Effector memory CD4-positive, alpha-beta T cell (primary cell): ENCODE data around the gene FOXC1.

ENCODE experiments used
- DNase-seq, 3 donors: peaks; one replicate each; pipeline ENCODE4 v3.0.0-alpha.2; 2020
- H3K27ac ChIP-seq: 2 replicates; pipeline ENCODE4 v1.7.0; 2013; ENCODE audit warnings: mild to moderate bottlenecking, low read length, moderate library complexity; ENCODE audit not compliant: insufficient read depth, poor library complexity, severe bottlenecking
- H3K27me3 ChIP-seq: replicated peaks from 2 replicates; pipeline ENCODE4 v1.7.0; 2013; ENCODE audit warnings: mild to moderate bottlenecking, low read length; ENCODE audit not compliant: insufficient read depth, control insufficient read depth, poor library complexity, severe bottlenecking
- H3K36me3 ChIP-seq: 2 replicates; pipeline ENCODE4 v1.7.0; 2013; ENCODE audit warnings: mild to moderate bottlenecking, low read length, moderate library complexity; ENCODE audit not compliant: control insufficient read depth, insufficient read depth
- H3K4me1 ChIP-seq: 2 replicates; pipeline ENCODE4 v1.7.0; 2013; ENCODE audit warnings: low read length, mild to moderate bottlenecking; ENCODE audit not compliant: control insufficient read depth, insufficient read depth, poor library complexity, severe bottlenecking
- H3K4me3 ChIP-seq: 2 replicates; pipeline ENCODE4 v1.7.0; 2013; ENCODE audit warnings: low read length, low read depth, mild to moderate bottlenecking; ENCODE audit not compliant: insufficient read depth, poor library complexity, severe bottlenecking
- H3K9me3 ChIP-seq: 2 replicates; pipeline ENCODE4 v1.7.0; 2013; ENCODE audit warnings: mild to moderate bottlenecking, low read length, moderate library complexity; ENCODE audit not compliant: control insufficient read depth

The FOXC1 gene

DNA sequence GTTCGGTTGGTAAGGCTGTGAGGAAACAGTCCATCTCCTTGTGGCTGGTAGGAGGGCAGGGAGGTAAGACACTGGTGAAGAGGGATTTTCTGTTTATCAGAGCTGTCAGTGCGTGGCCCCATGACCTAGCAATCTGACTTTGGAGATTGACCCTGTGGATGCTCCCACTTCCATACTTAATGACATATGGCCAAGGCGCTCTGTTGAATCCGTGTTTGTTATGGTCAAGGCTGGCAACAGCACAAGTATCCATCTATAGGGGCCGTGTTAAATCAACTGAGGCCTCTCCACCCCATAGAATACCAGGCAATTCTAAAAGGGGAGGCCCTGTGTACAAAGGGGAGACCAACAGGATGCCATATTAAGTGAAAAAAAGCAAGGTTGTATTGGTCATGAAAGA, 25.6 kb upstream of the FOXC1 start:
- Histone ChIP-seq H3K36me3 (no peaks in the 10 kb centered on the region), H3K4me3 (no peak overlapping the region), H3K9me3 (no peaks in the 10 kb centered on the region), H3K27ac (no peak overlapping the region), H3K4me1 (no peaks in the 10 kb centered on the region), H3K27me3 (no peaks in the 10 kb centered on the region)
- no peak for DNase-seq

DNA sequence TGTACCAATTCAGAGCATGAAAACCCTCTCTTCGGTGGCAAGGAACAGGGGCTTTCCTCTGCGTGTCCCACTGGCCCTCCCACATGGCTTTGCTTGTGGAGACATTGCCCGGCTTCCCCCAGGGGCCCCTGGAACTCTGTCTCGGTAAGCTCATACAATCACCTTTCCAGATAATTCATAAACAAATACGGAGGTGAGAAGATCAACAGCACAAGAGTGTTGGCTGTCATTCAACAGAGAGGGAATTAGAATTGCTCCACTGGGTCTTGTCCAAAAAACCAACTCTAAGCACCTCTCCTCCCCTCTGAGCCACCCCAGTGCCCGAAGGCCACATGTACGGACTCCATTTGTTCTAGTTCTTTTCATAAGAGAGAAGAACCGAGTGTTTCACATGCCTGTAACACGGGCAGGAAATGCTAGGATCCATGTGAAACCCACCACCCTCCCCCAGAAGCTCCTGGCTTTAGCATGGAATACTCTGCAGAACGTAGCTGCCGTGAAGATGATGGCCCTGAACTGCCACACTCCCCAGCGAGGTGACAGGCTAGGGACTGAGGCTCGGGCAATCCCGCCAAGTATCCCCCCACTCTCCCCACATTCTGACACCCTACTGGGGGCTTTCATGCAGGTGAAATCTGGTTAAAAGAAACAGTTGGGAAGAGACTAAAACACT, 24.6 kb upstream of the FOXC1 start:
- DNase-seq, result no peak
- Histone ChIP-seq H3K4me3 (no peak overlapping the region), H3K27ac (no peak overlapping the region), H3K27me3 (no peaks in the 10 kb centered on the region), H3K4me1 (no peaks in the 10 kb centered on the region), H3K36me3 (no peaks in the 10 kb centered on the region), H3K9me3 (no peaks in the 10 kb centered on the region)

DNA sequence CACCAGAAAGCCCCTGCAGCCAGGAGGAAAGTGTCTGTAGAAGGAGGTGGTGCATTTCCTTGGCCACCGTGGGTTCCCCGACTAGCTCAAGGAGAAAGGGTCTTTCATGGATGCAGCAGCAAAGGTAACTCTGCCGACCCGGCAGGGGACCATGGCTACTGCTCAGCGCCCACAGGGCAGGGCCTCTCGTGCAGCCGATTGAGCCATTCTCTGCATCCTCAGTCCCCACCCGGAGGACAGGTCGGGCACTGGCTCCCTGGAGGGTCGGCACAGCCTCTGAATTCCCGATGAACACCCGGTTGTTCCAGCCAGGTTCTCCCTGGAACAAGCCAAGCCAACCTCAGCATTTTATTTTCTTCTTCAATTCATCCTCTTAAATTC, 24.1 kb upstream of the FOXC1 start:
- no peaks in the 10 kb centered on the region for H3K36me3 ChIP-seq
- H3K4me1 ChIP-seq, result no peaks in the 10 kb centered on the region
- H3K4me3 ChIP-seq, result no peak overlapping the region
- no peaks in the 10 kb centered on the region for H3K9me3 ChIP-seq
- no peaks in the 10 kb centered on the region for H3K27me3 ChIP-seq
- H3K27ac ChIP-seq, result no peak overlapping the region
- no peak for DNase-seq

DNA sequence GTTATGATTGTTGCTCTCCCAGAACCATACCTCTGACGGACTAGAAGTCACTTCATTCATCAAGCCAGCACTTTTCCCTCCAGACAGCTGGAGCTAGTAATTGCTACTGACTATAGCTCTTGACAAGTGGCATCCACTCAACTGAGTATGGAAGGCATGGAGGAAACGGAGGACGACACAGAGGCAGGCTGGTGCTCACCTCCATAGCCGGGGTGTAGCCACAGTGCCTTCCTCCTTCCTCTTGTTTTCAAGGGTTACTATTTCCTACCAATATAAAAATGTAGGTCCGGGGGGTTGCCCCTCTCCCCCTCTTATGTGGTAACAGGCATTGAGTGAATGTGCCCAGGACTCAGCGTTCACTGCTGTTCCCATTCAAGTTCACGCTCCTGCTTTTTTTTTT, 23.5 kb upstream of the FOXC1 start:
- Histone ChIP-seq H3K4me1 (no peaks in the 10 kb centered on the region), H3K4me3 (no peak overlapping the region), H3K9me3 (no peaks in the 10 kb centered on the region), H3K36me3 (no peaks in the 10 kb centered on the region), H3K27me3 (no peaks in the 10 kb centered on the region), H3K27ac (no peak overlapping the region)
- DNase-seq, result no peak

DNA sequence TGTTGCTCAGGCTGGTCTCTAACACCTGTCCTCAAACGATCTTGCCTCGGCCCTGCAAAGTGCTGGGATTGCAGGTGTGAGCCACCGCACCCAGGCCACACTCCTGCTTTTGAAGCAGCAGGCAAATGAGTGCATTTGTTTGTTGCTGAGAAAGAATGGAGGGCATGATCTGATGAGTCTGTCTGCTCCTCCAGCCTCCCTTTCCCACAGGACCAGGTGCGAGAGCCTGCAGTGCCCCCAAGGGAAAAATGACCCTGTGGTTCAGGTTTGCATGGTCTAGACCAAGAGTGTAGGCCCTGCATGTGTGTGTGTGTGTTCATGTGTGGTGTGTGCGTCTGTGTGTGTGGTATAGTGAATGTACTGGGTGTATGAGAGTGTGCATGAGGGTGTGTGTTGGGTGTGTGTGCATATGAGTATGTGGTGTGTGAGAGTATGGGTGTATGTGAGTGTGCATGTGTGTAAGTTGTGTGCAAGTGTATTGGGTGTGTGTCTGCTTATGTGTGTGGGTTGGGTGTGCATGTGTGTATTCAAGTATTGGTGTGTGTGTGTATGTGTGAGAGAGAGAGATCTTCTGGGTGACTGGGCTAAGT, 22.8 kb upstream of the FOXC1 start:
- Histone ChIP-seq H3K27me3 (no peaks in the 10 kb centered on the region), H3K27ac (no peak overlapping the region), H3K36me3 (no peaks in the 10 kb centered on the region), H3K4me3 (no peak overlapping the region), H3K9me3 (no peaks in the 10 kb centered on the region), H3K4me1 (no peaks in the 10 kb centered on the region)
- no peak for DNase-seq

DNA sequence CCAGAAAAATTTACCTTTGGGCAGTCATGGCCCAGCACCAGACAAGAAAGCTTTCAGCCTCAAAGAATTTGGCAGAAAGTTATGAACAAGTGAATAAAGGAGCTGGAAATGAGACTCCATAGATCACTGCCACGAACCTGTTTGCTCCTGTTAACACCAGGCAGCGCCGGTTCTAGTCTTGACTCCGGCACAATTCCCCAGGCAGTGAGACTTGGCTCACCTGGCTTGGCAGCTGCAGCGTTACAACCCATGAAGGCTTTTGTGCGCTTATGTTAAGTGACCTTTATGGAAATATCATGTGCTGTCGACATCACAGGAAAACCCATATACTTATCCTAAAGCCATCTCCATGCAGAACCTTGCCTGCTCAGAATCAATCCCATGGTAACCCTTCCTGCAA, 22.2 kb upstream of the FOXC1 start:
- no peaks in the 10 kb centered on the region for H3K9me3 ChIP-seq
- no peak overlapping the region for H3K4me3 ChIP-seq
- H3K27me3 ChIP-seq, result no peaks in the 10 kb centered on the region
- DNase-seq, result no peak
- H3K36me3 ChIP-seq, result no peaks in the 10 kb centered on the region
- H3K4me1 ChIP-seq, result no peaks in the 10 kb centered on the region
- H3K27ac ChIP-seq, result no peak overlapping the region

DNA sequence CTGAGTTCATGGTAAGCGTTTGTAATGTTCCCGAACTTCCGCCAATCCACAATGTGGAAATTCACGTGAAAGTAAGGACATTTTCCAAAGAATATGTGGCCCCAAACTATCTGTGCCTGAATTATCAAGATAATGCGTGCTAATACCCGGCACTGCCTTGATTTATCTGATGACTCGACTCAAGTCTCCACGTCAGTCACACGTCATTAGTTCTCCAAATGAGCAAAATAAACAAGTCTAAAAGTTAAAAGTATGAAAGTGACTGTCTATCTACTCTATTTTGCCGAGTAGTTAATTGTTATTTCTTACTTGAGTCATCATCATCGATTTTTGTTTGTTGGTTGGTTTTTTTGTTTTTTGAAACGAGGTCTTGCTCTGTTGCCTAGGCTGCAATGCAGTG, 21.7 kb upstream of the FOXC1 start:
- Histone ChIP-seq H3K4me3 (no peak overlapping the region), H3K27ac (no peak overlapping the region), H3K36me3 (no peaks in the 10 kb centered on the region), H3K4me1 (no peaks in the 10 kb centered on the region), H3K9me3 (no peaks in the 10 kb centered on the region), H3K27me3 (no peaks in the 10 kb centered on the region)
- DNase-seq, result no peak

DNA sequence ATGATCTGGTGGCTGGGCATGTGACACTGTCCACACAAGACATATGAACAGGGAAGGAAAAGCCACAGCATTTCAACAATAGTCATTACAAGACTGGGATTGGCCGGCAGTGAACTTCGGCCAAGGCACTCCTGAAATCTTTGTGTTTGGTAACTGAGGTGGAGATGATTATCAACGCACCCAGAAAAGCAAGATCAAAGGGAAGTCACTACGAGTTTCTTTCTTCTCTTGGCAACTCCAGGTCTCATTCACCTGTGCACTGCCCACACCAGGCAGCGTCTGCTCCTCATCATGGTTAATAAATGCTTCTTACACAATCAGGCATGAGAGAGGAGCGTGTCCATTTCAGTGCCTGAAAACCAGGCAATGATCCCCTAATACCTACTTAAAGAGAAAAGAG, 20.5 kb upstream of the FOXC1 start:
- no peaks in the 10 kb centered on the region for H3K36me3 ChIP-seq
- H3K27ac ChIP-seq, result no peak overlapping the region
- H3K4me1 ChIP-seq, result no peaks in the 10 kb centered on the region
- H3K4me3 ChIP-seq, result no peak overlapping the region
- no peak for DNase-seq
- no peaks in the 10 kb centered on the region for H3K9me3 ChIP-seq
- H3K27me3 ChIP-seq, result no peaks in the 10 kb centered on the region

DNA sequence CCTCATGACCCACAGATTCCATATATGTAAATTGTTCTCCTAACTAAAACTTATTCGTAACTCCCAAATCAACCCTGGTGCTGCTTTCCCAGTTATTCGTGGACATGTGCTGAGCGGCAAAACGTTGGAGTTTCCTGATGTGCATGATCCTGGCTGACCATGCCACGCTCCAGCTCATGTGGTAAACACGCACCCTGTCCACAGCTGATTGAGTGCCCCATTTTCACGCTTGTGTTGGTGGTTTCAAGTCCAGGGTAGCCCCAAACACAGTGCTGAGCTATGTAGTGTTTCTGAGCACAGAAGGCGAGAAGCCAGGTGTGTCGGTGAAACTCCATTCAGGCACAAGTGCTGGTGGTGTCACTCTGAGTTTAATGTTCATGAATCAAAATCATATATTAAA, 19.1 kb upstream of the FOXC1 start:
- DNase-seq, result no peak
- H3K9me3 ChIP-seq, result no peaks in the 10 kb centered on the region
- H3K27ac ChIP-seq, result no peak overlapping the region
- peaks cover 5% of the 10 kb centered on the region for H3K27me3 ChIP-seq
- H3K4me1 ChIP-seq, result no peaks in the 10 kb centered on the region
- H3K4me3 ChIP-seq, result no peak overlapping the region
- H3K36me3 ChIP-seq, result no peaks in the 10 kb centered on the region

DNA sequence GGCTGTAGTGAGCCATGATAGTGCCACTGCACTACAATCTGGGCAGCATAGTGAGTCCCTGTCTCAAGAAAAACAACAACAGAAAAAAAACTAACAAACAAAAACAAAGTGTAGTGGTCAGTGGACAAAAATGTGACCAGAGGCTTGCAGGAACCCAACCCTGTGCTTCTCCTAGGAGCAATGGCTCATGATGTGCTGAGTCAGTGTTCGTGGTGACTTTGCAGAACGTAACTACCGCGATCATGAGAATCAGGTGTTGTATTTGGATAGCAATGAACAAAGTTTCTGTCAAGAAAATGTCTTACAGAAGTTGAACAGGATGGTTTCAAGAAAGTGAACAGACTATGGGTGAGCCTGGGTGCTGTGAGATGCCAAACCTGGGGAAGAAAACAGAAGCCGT, 18.5 kb upstream of the FOXC1 start:
- Histone ChIP-seq H3K9me3 (no peaks in the 10 kb centered on the region), H3K27me3 (peaks cover 12% of the 10 kb centered on the region), H3K27ac (no peak overlapping the region), H3K36me3 (no peaks in the 10 kb centered on the region), H3K4me1 (peaks cover 3% of the 10 kb centered on the region), H3K4me3 (no peak overlapping the region)
- no peak for DNase-seq
